Measurements from ENCODE around the gene CPB1.

DNA sequence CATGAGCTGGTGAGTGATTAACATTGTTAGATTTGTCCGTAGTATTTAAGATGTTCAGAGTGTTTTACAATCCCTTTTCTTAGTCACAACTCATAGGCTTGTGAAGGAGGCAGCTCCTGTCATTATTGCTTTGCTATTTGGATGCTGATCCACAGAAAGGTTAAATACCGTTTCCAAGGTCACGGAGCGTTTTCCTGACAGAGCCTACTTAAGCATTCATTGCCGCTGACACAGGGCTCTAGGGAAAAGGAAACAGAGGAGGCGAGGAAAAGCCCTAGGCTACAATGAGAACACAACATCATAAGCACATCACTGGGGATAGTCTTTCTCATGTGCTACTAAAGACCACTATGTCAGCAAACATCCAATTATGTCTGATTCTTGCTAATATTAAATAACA, 38.5 kb upstream of the CPB1 start:
- TF ChIP-seq EZH2phosphoT487 (IDR thresholded peaks at IDR 0.05; ENCODE audit: borderline replicate concordance, low read length) = no peak
- TF ChIP-seq, protein P1, sequence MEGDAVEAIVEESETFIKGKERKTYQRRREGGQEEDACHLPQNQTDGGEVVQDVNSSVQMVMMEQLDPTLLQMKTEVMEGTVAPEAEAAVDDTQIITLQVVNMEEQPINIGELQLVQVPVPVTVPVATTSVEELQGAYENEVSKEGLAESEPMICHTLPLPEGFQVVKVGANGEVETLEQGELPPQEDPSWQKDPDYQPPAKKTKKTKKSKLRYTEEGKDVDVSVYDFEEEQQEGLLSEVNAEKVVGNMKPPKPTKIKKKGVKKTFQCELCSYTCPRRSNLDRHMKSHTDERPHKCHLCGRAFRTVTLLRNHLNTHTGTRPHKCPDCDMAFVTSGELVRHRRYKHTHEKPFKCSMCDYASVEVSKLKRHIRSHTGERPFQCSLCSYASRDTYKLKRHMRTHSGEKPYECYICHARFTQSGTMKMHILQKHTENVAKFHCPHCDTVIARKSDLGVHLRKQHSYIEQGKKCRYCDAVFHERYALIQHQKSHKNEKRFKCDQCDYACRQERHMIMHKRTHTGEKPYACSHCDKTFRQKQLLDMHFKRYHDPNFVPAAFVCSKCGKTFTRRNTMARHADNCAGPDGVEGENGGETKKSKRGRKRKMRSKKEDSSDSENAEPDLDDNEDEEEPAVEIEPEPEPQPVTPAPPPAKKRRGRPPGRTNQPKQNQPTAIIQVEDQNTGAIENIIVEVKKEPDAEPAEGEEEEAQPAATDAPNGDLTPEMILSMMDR (IDR thresholded peaks at IDR 0.05; ENCODE audit: low read depth, low read length, poor library complexity, severe bottlenecking) = no peak
